H9 (cell line): ENCODE results near the gene CLIP3. TPM values are rescaled to one million over a fixed set of nuclear protein-coding genes. Genes with fewer than 3 reads are reported as not detected.

Experiments
- DNase-seq: peaks from one replicate; pipeline ENCODE4 v3.0.0-alpha.2; 2017
- H2AFZ ChIP-seq: one replicate; pipeline ENCODE4 v1.6.1; 2013; ENCODE audit warnings: mild to moderate bottlenecking, low read length, control low read depth, moderate library complexity
- H2AK5ac ChIP-seq: 2 replicates; pipeline ENCODE4 v1.6.1; 2013; ENCODE audit warnings: low read length, control low read depth, mixed read lengths; ENCODE audit not compliant: insufficient read length
- H2BK120ac ChIP-seq: one replicate; pipeline ENCODE4 v1.6.1; 2013; ENCODE audit warnings: low read depth, mild to moderate bottlenecking, low read length, control low read depth, inconsistent platforms; ENCODE audit not compliant: poor library complexity, severe bottlenecking
- H2BK12ac ChIP-seq: 2 replicates; pipeline ENCODE4 v1.6.1; 2013; ENCODE audit warnings: low read length, control low read depth, mixed read lengths, low read depth; ENCODE audit not compliant: insufficient read length
- H2BK15ac ChIP-seq: 2 replicates; pipeline ENCODE4 v1.6.1; 2013; ENCODE audit warnings: low read depth, low read length, control low read depth
- H2BK20ac ChIP-seq: one replicate; pipeline ENCODE4 v1.6.1; 2013; ENCODE audit warnings: low read depth, mild to moderate bottlenecking, low read length, control low read depth, inconsistent platforms; ENCODE audit not compliant: poor library complexity, severe bottlenecking
- H2BK5ac ChIP-seq: 2 replicates; pipeline ENCODE4 v1.6.1; 2013; ENCODE audit warnings: low read length, control low read depth, mixed read lengths; ENCODE audit not compliant: insufficient read length
- H3K14ac ChIP-seq: 2 replicates; pipeline ENCODE4 v1.6.1; 2013; ENCODE audit warnings: low read length, control low read depth; ENCODE audit not compliant: insufficient read depth
- H3K18ac ChIP-seq: 2 replicates; pipeline ENCODE4 v1.6.1; 2013; ENCODE audit warnings: low read depth, mild to moderate bottlenecking, mixed read lengths, low read length, control low read depth; ENCODE audit not compliant: insufficient read length
- H3K23ac ChIP-seq: 2 replicates; pipeline ENCODE4 v1.6.1; 2013; ENCODE audit warnings: low read length, control low read depth, mixed read lengths, low read depth; ENCODE audit not compliant: insufficient read length
- H3K23me2 ChIP-seq: 2 replicates; pipeline ENCODE4 v1.6.1; 2013; ENCODE audit warnings: low read depth, mild to moderate bottlenecking, mixed read lengths, low read length, control low read depth; ENCODE audit not compliant: insufficient read length, poor library complexity, severe bottlenecking
- H3K27ac ChIP-seq: 2 replicates; pipeline ENCODE4 v1.5.1; 2013; ENCODE audit warnings: low read length, control low read depth, mixed read lengths, low read depth; ENCODE audit not compliant: insufficient read length
- H3K27me3 ChIP-seq: 2 replicates; pipeline ENCODE4 v1.6.1; 2013; ENCODE audit warnings: low read length, control low read depth, inconsistent platforms; ENCODE audit not compliant: insufficient read depth
- H3K4ac ChIP-seq: 2 replicates; pipeline ENCODE4 v1.6.1; 2013; ENCODE audit warnings: low read depth, mild to moderate bottlenecking, control low read depth, inconsistent platforms, low read length, moderate library complexity
- H3K4me1 ChIP-seq: 2 replicates; pipeline ENCODE4 v1.6.1; 2013; ENCODE audit warnings: low read length, control low read depth, inconsistent platforms; ENCODE audit not compliant: insufficient read depth
- H3K4me2 ChIP-seq: 2 replicates; pipeline ENCODE4 v1.6.1; 2013; ENCODE audit warnings: low read length, control low read depth, mixed read lengths; ENCODE audit not compliant: insufficient read length, insufficient read depth
- H3K56ac ChIP-seq: 2 replicates; pipeline ENCODE4 v1.6.1; 2013; ENCODE audit warnings: low read depth, mild to moderate bottlenecking, mixed read lengths, low read length, control low read depth; ENCODE audit not compliant: insufficient read length
- H3K79me1 ChIP-seq: 2 replicates; pipeline ENCODE4 v1.6.1; 2013; ENCODE audit warnings: low read depth, mild to moderate bottlenecking, moderate library complexity, low read length, control low read depth, inconsistent platforms; ENCODE audit not compliant: insufficient read depth, poor library complexity, severe bottlenecking
- H3K79me2 ChIP-seq: 2 replicates; pipeline ENCODE4 v1.6.1; 2013; ENCODE audit warnings: low read length, control low read depth, inconsistent platforms; ENCODE audit not compliant: insufficient read depth
- H3K9ac ChIP-seq: 2 replicates; pipeline ENCODE4 v1.6.1; 2013; ENCODE audit warnings: low read length, control low read depth, mixed read lengths; ENCODE audit not compliant: insufficient read length; ENCODE audit errors: extremely low read depth
- H3K9me3 ChIP-seq: one replicate; pipeline ENCODE4 v1.6.1; 2013; ENCODE audit warnings: low read depth, low read length, inconsistent platforms; ENCODE audit not compliant: control insufficient read depth
- H3T11ph ChIP-seq: one replicate; pipeline ENCODE4 v1.6.1; 2013; ENCODE audit warnings: mild to moderate bottlenecking, low read length, control low read depth, inconsistent platforms
- H4K20me1 ChIP-seq: one replicate; pipeline ENCODE4 v1.6.1; 2013; ENCODE audit not compliant: control insufficient read depth, insufficient read length, insufficient read depth
- H4K5ac ChIP-seq: 2 replicates; pipeline ENCODE4 v1.6.1; 2013; ENCODE audit warnings: low read depth, mild to moderate bottlenecking, mixed read lengths, low read length, control low read depth; ENCODE audit not compliant: insufficient read length
- H4K8ac ChIP-seq: replicated peaks from 2 replicates; pipeline ENCODE4 v1.6.1; 2013; ENCODE audit warnings: low read length, control low read depth, mixed read lengths, low read depth; ENCODE audit not compliant: insufficient read length
- H4K91ac ChIP-seq: 2 replicates; pipeline ENCODE4 v1.6.1; 2013; ENCODE audit warnings: low read depth, mild to moderate bottlenecking, moderate library complexity, mixed read lengths, low read length, control low read depth; ENCODE audit not compliant: insufficient read length
- H3K27ac Mint-ChIP-seq, 3 experiments: 2 replicates in 2 of 3; 3 replicates in 1 of 3; pipeline ENCODE4 v1.8.0; 2020 to 2021; ENCODE audit warnings: mixed read lengths in 3 of 3, mild to moderate bottlenecking in 1 of 3, moderate library complexity in 1 of 3
- H3K27me3 Mint-ChIP-seq: 2 replicates; pipeline ENCODE4 v1.8.0; 2021; ENCODE audit warnings: low read depth, mild to moderate bottlenecking, moderate library complexity, mixed read lengths
- H3K36me3 Mint-ChIP-seq, 3 experiments: 2 replicates in 2 of 3; 3 replicates in 1 of 3; pipeline ENCODE4 v1.8.0; 2020 to 2021; ENCODE audit warnings: low read depth in 3 of 3, mixed read lengths in 3 of 3; ENCODE audit not compliant: insufficient read depth in 1 of 3
- H3K4me1 Mint-ChIP-seq, 2 experiments: 2 replicates each; pipeline ENCODE4 v1.8.0; 2020; ENCODE audit warnings: mixed read lengths in 2 of 2
- H3K4me3 Mint-ChIP-seq, 2 experiments: 2 replicates in 1 of 2; 3 replicates in 1 of 2; pipeline ENCODE4 v1.8.0; 2020 to 2021; ENCODE audit warnings: mild to moderate bottlenecking in 2 of 2, mixed read lengths in 2 of 2, moderate library complexity in 1 of 2
- H3K9me3 Mint-ChIP-seq, 2 experiments: 2 replicates in 1 of 2; 3 replicates in 1 of 2; pipeline ENCODE4 v1.8.0; 2020; ENCODE audit warnings: mild to moderate bottlenecking in 2 of 2, mixed read lengths in 2 of 2, moderate library complexity in 1 of 2
- CTCF ChIP-seq: fragments of 200-600 bp; sonication (generic); conservative IDR thresholded peaks from 3 replicates; pipeline ENCODE4 v1.8.0; 2021; ENCODE audit warnings: antibody characterized with exemption, mild to moderate bottlenecking
- WGBS: extraction: QIAGEN DNeasy Blood & Tissue Kit; methylation state at CpG from one replicate; pipeline ENCODE4 v1.1.7; 2013; ENCODE audit warnings: missing lambda C conversion rate, low lambda C conversion rate, mixed read lengths; ENCODE audit not compliant: insufficient read length; ENCODE audit errors: extremely low coverage; 5-methylcytosine and 5-hydroxymethylcytosine counted together
- total RNA-seq: library from RNA; stranded (reverse); gene quantifications from 2 replicates; pipeline ENCODE4 v1.2.1, GENCODE V29; 2021

Gene CLIP3
- total RNA-seq, 1 experiment from 2014 or later, result 19.7 TPM

GRCh38 chr19:36008336-36008978 is 24.2 kb downstream of the CLIP3 start, which contains the start of gene SYNE4:
Gene SYNE4, minus strand, starts transcription at chr19:36008813. Its CDS starts 132 bp downstream, at chr19:36008681.
- Mint-ChIP-seq H3K4me1 (peaks cover 22 to 24% of the 10 kb centered on the region in 2 experiments), H3K36me3 (peaks cover 5 to 23% (median 23%) of the 10 kb centered on the region in 3 experiments), H3K4me3 (peak within 1 kb of the TSS; percentile 90 to 92), H3K27me3 (peaks cover 1% of the 10 kb centered on the region), H3K27ac (peak within 1 kb of the TSS; percentile 67 to 94 (median 93)), H3K9me3 (no peaks in the 10 kb centered on the region; a peak in 2 of 5 replicates)
- no peaks in the 10 kb centered on the region for H3K4me1 ChIP-seq
- H3K23me2 ChIP-seq, result peaks cover 16% of the 10 kb centered on the region
- H3K9me3 ChIP-seq, result no peaks in the 10 kb centered on the region
- H3K79me2 ChIP-seq, result no peaks in the 10 kb centered on the region
- peak within 1 kb of the TSS; percentile 80 for H3K18ac ChIP-seq
- no peak within 1 kb of the TSS for H4K8ac ChIP-seq
- peak within 1 kb of the TSS; percentile 65; the same call in 1 of the 2 replicates for H3K14ac ChIP-seq
- H3K56ac ChIP-seq, result no peak within 1 kb of the TSS
- H2AK5ac ChIP-seq, result no peak within 1 kb of the TSS
- no peak within 1 kb of the TSS for H4K91ac ChIP-seq
- no peaks in the 10 kb centered on the region for H3K27me3 ChIP-seq
- peak within 1 kb of the TSS; percentile 26 for H3K4me2 ChIP-seq
- no peak within 1 kb of the TSS for H2BK5ac ChIP-seq
- no peak within 1 kb of the TSS for H2BK12ac ChIP-seq
- no peak within 1 kb of the TSS for H2AFZ ChIP-seq
- H3K79me1 ChIP-seq, result no peaks in the 10 kb centered on the region
- H2BK120ac ChIP-seq, result no peak within 1 kb of the TSS
- TF ChIP-seq CTCF, result no peak
- no peak within 1 kb of the TSS for H3T11ph ChIP-seq
- no CpG with 5 or more reads among the region's 19 CpGs for WGBS
- H3K23ac ChIP-seq, result no peak within 1 kb of the TSS
- H3K4ac ChIP-seq, result no peak within 1 kb of the TSS
- no peak within 1 kb of the TSS for H4K5ac ChIP-seq
- peak; percentile 94 for DNase-seq
- no peak within 1 kb of the TSS for H2BK15ac ChIP-seq
- H3K9ac ChIP-seq, result peak within 1 kb of the TSS; percentile 2
- H2BK20ac ChIP-seq, result no peak within 1 kb of the TSS
- H3K27ac ChIP-seq, result no peak within 1 kb of the TSS
- H4K20me1 ChIP-seq, result no peaks in the 10 kb centered on the region
